HG03432 (cell line): ENCODE results near the gene IGFBP2.

Experiments used
- ATAC-seq: cut with Tn5 transposase; IDR thresholded peaks from one replicate; pipeline ENCODE4 v1.9.1; 2021; ENCODE audit warnings: mild to moderate bottlenecking, moderate library complexity; ENCODE audit not compliant: unreplicated experiment

IGFBP2 gene

GRCh38 chr2:216680951-216681629, 47.9 kb downstream of the IGFBP2 start:
- ATAC-seq, result no peak

- ATAC-seq, result no peak
Measured at GRCh38 chr2:216681683-216682082, 48.5 kb downstream of the IGFBP2 start.

- no peak for ATAC-seq
Measured at GRCh38 chr2:216683846-216684245, 50.6 kb downstream of the IGFBP2 start.

- ATAC-seq, result no peak
Measured at GRCh38 chr2:216685327-216685875, 52.2 kb downstream of the IGFBP2 start.

GRCh38 chr2:216687111-216687510, 53.9 kb downstream of the IGFBP2 start:
- ATAC-seq, result no peak

- ATAC-seq, result no peak
Measured at GRCh38 chr2:216687646-216688045, 54.4 kb downstream of the IGFBP2 start.

- ATAC-seq, result no peak
Measured at GRCh38 chr2:216688731-216689340, 55.6 kb downstream of the IGFBP2 start.

- ATAC-seq, result no peak
Measured at GRCh38 chr2:216689397-216689796, 56.2 kb downstream of the IGFBP2 start.

- no peak for ATAC-seq
Measured at GRCh38 chr2:216690456-216690852, 57.2 kb downstream of the IGFBP2 start.

GRCh38 chr2:216690853-216691741, 57.9 kb downstream of the IGFBP2 start:
- ATAC-seq, result no peak

- ATAC-seq, result peak; percentile 68
Measured at GRCh38 chr2:216692636-216693413, 59.6 kb downstream of the IGFBP2 start.

- ATAC-seq, result no peak
Measured at GRCh38 chr2:216693414-216694080, 60.3 kb downstream of the IGFBP2 start.

GRCh38 chr2:216694082-216694825, 61.0 kb downstream of the IGFBP2 start:
- ATAC-seq, result no peak

GRCh38 chr2:216694826-216695217, 61.6 kb downstream of the IGFBP2 start:
- no peak for ATAC-seq

GRCh38 chr2:216695401-216695821, 62.2 kb downstream of the IGFBP2 start, which contains the start of gene IGFBP5:
IGFBP5 (minus strand) TSS chr2:216695549; CDS start chr2:216694775, 774 bp downstream.
- no peak for ATAC-seq

- ATAC-seq, result no peak
Measured at GRCh38 chr2:216696321-216696720, 63.1 kb downstream of the IGFBP2 start.

GRCh38 chr2:216696751-216697560, 63.7 kb downstream of the IGFBP2 start:
- no peak for ATAC-seq

- ATAC-seq, result no peak
Measured at GRCh38 chr2:216698293-216698692, 65.1 kb downstream of the IGFBP2 start.
